Activated CD4-positive, alpha-beta T cell treated with anti-CD3 and anti-CD28 coated beads, Interleukin-2, amount 10 ng/mL, durations not matched to agents 7 days and 5 days (primary cell): Measurements from ENCODE around the gene GPRASP3. TPM values are rescaled to one million over a fixed set of nuclear protein-coding genes. Genes with fewer than 3 reads are reported as not detected.

Source experiments
- CTCF ChIA-PET: fragments of 350-600 bp; sonication (Branson Sonifier 250); formaldehyde crosslinking; loops from one replicate; lab custom pipeline; 2021; ENCODE audit warnings: antibody characterized with exemption; lab: Charles Lee
- POLR2A ChIA-PET: fragments of 350-600 bp; sonication (Branson Sonifier 250); formaldehyde crosslinking; loops from one replicate; lab custom pipeline; 2021; ENCODE audit warnings: antibody characterized with exemption; lab: Charles Lee
- DNase-seq: peaks from one replicate; pipeline ENCODE4 v3.0.0-alpha.2; 2020
- H3K27ac Mint-ChIP-seq: one replicate; pipeline ENCODE4 v1.8.0; 2021; ENCODE audit warnings: mild to moderate bottlenecking, moderate library complexity, mixed read lengths
- H3K27me3 Mint-ChIP-seq: one replicate; pipeline ENCODE4 v1.8.0; 2021; ENCODE audit warnings: mixed read lengths
- H3K36me3 Mint-ChIP-seq: one replicate; pipeline ENCODE4 v1.8.0; 2021; ENCODE audit warnings: low read depth, mixed read lengths
- H3K4me1 Mint-ChIP-seq: one replicate; pipeline ENCODE4 v1.8.0; 2021; ENCODE audit warnings: mixed read lengths
- H3K4me3 Mint-ChIP-seq: one replicate; pipeline ENCODE4 v1.8.0; 2021; ENCODE audit warnings: mild to moderate bottlenecking, moderate library complexity, mixed read lengths
- H3K9me3 Mint-ChIP-seq: one replicate; pipeline ENCODE4 v1.8.0; 2021; ENCODE audit warnings: mixed read lengths
- total RNA-seq, 2 experiments: library from RNA; stranded (reverse); gene quantifications; one replicate each; pipeline ENCODE4 v1.2.3, GENCODE V29; 2021

GPRASP3 gene
- total RNA-seq, 2 experiments from 2014 or later: 1.2 to 1.4 TPM

GRCh38 chrX:102768987-102769761, 48.6 kb downstream of the GPRASP3 start:
- Mint-ChIP-seq H3K9me3 (no peaks in the 10 kb centered on the region), H3K27ac (peak overlapping the region; percentile 98), H3K4me1 (peaks cover 10% of the 10 kb centered on the region), H3K36me3 (peaks cover 2% of the 10 kb centered on the region), H3K4me3 (peak overlapping the region; percentile 97), H3K27me3 (no peaks in the 10 kb centered on the region)
- POLR2A ChIA-PET: no interaction called here
- CTCF ChIA-PET: no interaction called here
- DNase-seq: peak; percentile 84

Other genes starting within 250 kb of the GPRASP3 start
- not detected for gene TCP11X2, start 248.9 kb upstream of the GPRASP3 start, total RNA-seq
- gene TMSB15A, start 204.0 kb upstream of the GPRASP3 start, total RNA-seq: under 1 TPM; 0.42 to 0.52 TPM
- 1 to 10 TPM; 4.7 to 5.7 TPM for gene ARMCX5, start 121.2 kb upstream of the GPRASP3 start, total RNA-seq
- gene GPRASP1, start 69.3 kb upstream of the GPRASP3 start, total RNA-seq: 1 to 10 TPM; 1.5 to 1.6 TPM
- under 1 TPM; 0.35 to 0.47 TPM for gene GPRASP2, start 8.3 kb upstream of the GPRASP3 start, total RNA-seq
- under 1 TPM; 0.25 to 0.31 TPM for gene RAB40AL, start 216.5 kb downstream of the GPRASP3 start, total RNA-seq